ENCODE data around the gene GMEB2. TPM values are rescaled to one million over a fixed set of nuclear protein-coding genes. Genes with fewer than 3 reads are reported as not detected.
"Not testable (repeated sequence)": the region's sequence is repeated elsewhere in the genome, so short reads cannot be mapped to it uniquely, and the experiment has no call there.

Gene GMEB2
- total RNA-seq, 1 donor from 2014 or later = 11.3 TPM

DNA sequence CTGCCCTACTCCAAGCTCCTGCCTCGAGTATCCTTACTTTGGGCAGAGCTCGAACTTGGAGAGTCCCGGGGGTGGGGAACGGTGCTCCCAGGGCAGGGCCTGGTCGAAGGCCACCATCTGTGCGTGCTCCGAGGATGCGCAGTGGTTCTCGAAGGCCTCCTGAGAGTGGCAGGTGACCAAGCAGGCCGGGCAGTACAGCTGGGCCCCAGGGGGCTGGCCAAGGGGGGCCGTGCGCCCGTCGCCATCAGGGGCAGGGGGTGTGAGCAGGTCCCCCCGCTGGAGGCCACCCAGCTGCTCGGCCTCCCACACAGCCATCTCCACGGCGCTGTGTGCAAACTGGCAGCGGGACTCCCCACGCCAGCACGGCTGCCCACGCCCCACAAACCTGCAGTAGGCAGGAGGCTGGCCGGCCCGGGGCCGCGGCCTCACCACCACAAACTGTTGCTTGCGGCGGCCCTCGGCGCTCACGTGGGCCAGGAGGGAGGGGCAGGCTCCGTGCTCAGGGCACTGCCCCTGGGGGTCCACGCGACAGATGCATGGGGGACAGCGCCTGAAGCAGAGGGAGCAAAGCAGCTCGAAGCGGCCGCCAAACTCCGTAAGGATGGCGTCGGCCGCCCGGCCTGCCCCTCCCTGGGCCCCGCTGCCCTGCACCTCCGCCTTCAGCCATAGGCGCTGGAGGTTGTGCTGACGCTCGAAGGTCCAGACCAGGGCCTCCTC lies 54.7 kb downstream of the GMEB2 start:
- Histone ChIP-seq H3K9me3 (no peaks in the 10 kb centered on the region), H3K36me3 (peaks cover 6% of the 10 kb centered on the region), H3K27ac (no peak overlapping the region), H3K4me3 (no peak overlapping the region), H3K27me3 (no peaks in the 10 kb centered on the region), H3K4me1 (peaks cover 20% of the 10 kb centered on the region)
- DNase-seq (no peak), ATAC-seq (no peak)
- intact Hi-C loops (cut with DNase I) = no loop called here
- TF ChIP-seq, protein P1, sequence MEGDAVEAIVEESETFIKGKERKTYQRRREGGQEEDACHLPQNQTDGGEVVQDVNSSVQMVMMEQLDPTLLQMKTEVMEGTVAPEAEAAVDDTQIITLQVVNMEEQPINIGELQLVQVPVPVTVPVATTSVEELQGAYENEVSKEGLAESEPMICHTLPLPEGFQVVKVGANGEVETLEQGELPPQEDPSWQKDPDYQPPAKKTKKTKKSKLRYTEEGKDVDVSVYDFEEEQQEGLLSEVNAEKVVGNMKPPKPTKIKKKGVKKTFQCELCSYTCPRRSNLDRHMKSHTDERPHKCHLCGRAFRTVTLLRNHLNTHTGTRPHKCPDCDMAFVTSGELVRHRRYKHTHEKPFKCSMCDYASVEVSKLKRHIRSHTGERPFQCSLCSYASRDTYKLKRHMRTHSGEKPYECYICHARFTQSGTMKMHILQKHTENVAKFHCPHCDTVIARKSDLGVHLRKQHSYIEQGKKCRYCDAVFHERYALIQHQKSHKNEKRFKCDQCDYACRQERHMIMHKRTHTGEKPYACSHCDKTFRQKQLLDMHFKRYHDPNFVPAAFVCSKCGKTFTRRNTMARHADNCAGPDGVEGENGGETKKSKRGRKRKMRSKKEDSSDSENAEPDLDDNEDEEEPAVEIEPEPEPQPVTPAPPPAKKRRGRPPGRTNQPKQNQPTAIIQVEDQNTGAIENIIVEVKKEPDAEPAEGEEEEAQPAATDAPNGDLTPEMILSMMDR (IDR thresholded peaks at IDR 0.05) = no peak

DNA sequence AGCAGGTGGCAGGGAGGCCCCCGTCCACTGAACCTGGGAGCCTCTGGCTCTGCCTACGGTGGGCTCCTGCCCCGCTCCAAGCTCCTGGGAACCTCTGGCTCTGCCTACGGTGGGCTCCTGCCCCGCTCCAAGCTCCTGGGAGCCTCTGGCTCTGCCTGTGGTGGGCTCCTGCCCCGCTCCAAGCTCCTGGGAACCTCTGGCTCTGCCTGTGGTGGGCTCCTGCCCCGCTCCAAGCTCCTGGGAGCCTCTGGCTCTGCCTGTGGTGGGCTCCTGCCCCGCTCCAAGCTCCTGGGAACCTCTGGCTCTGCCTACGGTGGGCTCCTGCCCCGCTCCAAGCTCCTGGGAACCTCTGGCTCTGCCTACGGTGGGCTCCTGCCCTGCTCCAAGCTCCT lies 55.8 kb downstream of the GMEB2 start:
- H3K9me3 ChIP-seq; H3K36me3 ChIP-seq; H3K4me3 ChIP-seq; ATAC-seq; DNase-seq; intact Hi-C loops (cut with DNase I); H3K27me3 ChIP-seq; H3K27ac ChIP-seq: not testable (repeated sequence)
- peaks cover 20% of the 10 kb centered on the region for H3K4me1 ChIP-seq

DNA sequence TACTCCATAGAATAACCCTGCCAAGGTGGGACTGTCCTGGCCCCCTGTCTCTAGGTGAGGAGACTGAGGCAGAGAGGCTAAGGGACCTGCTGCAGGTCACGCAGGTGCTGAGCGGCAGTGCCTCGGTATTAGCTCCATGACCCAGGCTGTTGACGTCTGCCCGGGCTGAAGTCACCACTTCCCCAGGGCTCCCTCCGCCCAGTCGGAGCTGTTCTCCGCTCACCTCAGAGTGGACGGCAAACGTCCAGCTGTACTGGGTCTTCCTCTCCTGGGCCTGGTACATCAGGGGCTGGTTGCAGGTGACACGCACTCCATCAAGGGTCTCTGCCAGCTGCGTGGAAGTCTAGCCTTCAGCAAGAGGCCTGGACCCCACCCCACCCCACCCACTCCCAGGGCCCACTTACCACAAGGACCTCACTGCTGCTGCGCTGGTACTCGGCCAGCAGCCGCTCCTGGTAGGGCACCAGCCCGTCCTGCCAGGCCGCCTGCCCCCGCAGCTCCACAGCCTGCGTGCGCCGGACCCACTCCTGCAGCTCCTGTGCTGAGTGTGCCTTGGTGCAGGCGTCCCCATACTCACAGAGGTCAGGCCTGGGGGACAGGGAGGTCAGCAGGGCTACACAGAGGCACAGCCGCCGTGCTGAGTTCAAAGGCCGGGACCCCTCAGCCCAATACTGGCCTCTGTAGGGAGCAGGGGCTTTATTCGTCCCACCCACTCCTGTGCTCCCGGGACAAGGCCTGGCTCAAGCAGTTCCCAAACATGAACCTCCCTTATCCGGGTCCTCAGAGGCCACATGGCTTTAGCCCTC lies 56.4 kb downstream of the GMEB2 start:
- Histone ChIP-seq H3K4me3 (no peak overlapping the region), H3K27ac (no peak overlapping the region), H3K9me3 (no peaks in the 10 kb centered on the region), H3K4me1 (peaks cover 20% of the 10 kb centered on the region), H3K27me3 (no peaks in the 10 kb centered on the region), H3K36me3 (peaks cover 6% of the 10 kb centered on the region)
- TF ChIP-seq, protein P1 (IDR thresholded peaks at IDR 0.05) = no peak
- intact Hi-C loops (cut with DNase I) = no loop called here
- DNase-seq = no peak
- ATAC-seq = no peak

DNA sequence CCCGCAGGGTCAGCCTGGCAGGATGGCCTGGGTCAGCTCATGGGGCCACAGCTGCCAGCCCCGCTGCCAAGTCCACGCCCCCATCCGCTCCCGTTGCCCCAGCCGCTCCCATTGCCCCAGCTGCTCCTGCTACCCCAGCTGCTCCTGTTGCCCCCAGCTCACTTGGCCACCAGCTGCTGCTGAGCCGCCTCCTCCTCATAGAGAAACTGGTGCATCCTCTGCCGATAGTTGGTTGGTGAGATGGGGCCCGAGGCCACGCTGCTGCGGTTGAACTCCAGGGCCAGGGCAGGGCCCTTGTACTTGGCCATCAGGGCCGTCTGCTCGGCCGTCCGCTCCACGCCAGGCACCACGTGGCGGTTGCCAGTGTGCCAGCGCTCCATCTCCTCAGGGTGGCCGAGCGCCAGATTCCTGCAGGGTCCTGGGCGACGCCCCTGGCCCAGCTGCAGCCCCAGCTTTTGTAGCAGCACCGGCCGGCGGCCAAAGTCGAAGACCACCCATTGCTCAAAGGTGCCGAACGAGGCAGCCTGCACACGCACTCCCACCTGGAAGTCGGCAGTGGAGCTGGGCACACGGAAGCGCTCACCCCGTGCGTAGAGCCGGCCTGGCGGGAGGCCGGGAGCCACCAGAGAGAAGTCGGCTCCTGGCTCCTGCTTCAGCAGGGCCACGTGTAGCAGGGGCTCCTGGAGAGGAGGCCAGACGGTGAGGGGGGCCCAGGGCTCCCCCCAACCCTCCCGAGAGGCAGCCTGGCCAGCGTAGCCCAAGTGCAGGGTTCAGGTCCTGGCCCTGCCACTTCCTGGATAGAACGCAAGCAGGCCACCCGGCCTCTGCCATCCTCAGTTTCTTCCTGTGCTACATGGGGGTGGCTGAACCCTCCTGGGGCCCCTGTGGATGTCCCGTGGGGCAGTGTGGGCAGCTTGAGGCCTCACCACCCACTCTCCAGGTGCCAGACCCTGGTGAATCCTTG lies 57.6 kb downstream of the GMEB2 start:
- TF ChIP-seq, protein P1 (IDR thresholded peaks at IDR 0.05) = no peak
- H3K4me3 ChIP-seq = no peak overlapping the region
- no peak overlapping the region for H3K27ac ChIP-seq

DNA sequence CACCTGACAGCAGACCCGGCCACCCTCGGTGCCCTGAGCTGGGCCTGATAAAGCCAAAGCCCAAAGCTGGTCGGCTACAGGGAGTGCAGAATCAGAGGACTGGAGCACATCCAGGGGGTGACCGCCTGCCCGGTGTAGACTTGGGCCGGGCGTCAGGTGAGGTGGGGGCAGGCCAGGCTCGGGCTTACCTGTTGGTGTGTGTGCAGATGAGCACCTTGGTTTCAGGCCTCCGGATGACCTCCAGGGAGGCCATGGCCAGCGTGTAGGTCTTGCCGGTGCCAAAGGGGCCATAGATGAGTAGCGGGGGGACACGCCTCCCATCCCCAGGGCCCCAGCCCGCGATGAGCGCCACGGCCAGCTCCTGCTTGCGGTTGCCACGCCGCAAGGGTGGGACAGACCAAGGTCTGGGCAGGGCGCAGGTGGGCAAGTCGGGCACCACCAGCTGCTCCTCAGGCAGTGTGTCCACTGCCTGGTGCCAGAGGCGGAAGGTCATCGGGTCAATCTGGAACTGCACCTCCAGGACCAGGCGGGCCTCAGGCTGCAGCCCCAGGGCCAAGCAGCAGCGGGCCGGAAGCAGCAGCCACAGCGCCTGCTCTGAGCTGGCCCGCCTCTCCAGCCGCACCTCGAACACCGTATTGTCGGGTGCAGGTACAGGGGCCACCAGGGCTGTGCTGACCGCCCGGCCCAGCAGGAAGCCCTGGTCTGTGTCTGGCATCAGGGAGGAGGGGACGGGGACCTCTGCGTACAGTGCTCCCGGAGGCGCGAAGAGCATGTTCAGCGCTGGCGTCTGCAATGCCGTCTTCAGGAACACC lies 58.5 kb downstream of the GMEB2 start:
- Histone ChIP-seq H3K27ac (no peak overlapping the region), H3K27me3 (no peaks in the 10 kb centered on the region), H3K36me3 (peaks cover 21% of the 10 kb centered on the region), H3K9me3 (no peaks in the 10 kb centered on the region), H3K4me3 (peak overlapping the region; percentile 8), H3K4me1 (peaks cover 18% of the 10 kb centered on the region)
- ATAC-seq (peak; percentile 0), DNase-seq (no peak)
- TF ChIP-seq, protein P1 (IDR thresholded peaks at IDR 0.05) = no peak
- intact Hi-C loops (cut with DNase I) = no loop called here

More for the DNA sequence above, 57.6 kb downstream of the GMEB2 start:
- H3K27me3 ChIP-seq = no peaks in the 10 kb centered on the region
- DNase-seq = no peak
- peaks cover 20% of the 10 kb centered on the region for H3K4me1 ChIP-seq
- no peak for ATAC-seq
- intact Hi-C loops (cut with DNase I) = no loop called here
- H3K9me3 ChIP-seq = no peaks in the 10 kb centered on the region
- H3K36me3 ChIP-seq = peaks cover 12% of the 10 kb centered on the region
